SK-N-SH treated with all-trans-retinoic acid at 6 μM for 48 hours (cell line): ENCODE measurements around the gene MSH5.

ENCODE experiments used
- ATAC-seq: fragments of 200-7000 bp; cut with Tn5 transposase; 3 replicates; pipeline ENCODE4 v1.9.1; 2020; ENCODE audit warnings: mild to moderate bottlenecking, moderate library complexity
- ARNTL ChIP-seq: fragments of 450-650 bp; formaldehyde crosslinking; IDR thresholded peaks from 2 replicates; pipeline ENCODE4 v1.5.0; 2020; ENCODE audit warnings: low read depth, mild to moderate bottlenecking, moderate library complexity, borderline replicate concordance
- BACH2 ChIP-seq: fragments of 250-450 bp; sonication (Bioruptor Pico); IDR thresholded peaks from 2 replicates; pipeline ENCODE4 v1.9.0; 2021; ENCODE audit warnings: mild to moderate bottlenecking, borderline replicate concordance
- CREB5 ChIP-seq: fragments of 250-450 bp; sonication (Bioruptor Pico); IDR thresholded peaks from 2 replicates; pipeline ENCODE4 v1.5.1; 2020; ENCODE audit warnings: low read depth, mild to moderate bottlenecking, moderate library complexity
- CSDC2 ChIP-seq: fragments of 250-450 bp; sonication (Bioruptor Pico); IDR thresholded peaks from 2 replicates; pipeline ENCODE4 v1.5.0; 2020; ENCODE audit warnings: mild to moderate bottlenecking, moderate library complexity
- ESRRG ChIP-seq: fragments of 250-450 bp; sonication (Bioruptor Pico); IDR thresholded peaks from 2 replicates; pipeline ENCODE4 v1.6.1; 2021; ENCODE audit warnings: mild to moderate bottlenecking
- GLIS3 ChIP-seq: fragments of 250-450 bp; sonication (Bioruptor Pico); IDR thresholded peaks from 2 replicates; pipeline ENCODE4 v1.5.0; 2020; ENCODE audit warnings: mild to moderate bottlenecking, moderate library complexity
- ISL1 ChIP-seq: fragments of 250-450 bp; sonication (Bioruptor Pico); IDR thresholded peaks from 2 replicates; pipeline ENCODE4 v2.1.2; 2022; ENCODE audit warnings: mild to moderate bottlenecking, moderate library complexity
- OSR1 ChIP-seq: fragments of 250-450 bp; sonication (Bioruptor Pico); IDR thresholded peaks from 2 replicates; pipeline ENCODE4 v1.8.0; 2022; ENCODE audit warnings: moderate library complexity, mild to moderate bottlenecking, inconsistent platforms
- PPARA ChIP-seq: fragments of 250-450 bp; sonication (Bioruptor Pico); IDR thresholded peaks from 2 replicates; pipeline ENCODE4 v1.5.0; 2020; ENCODE audit warnings: mild to moderate bottlenecking, borderline replicate concordance
- RARB ChIP-seq: fragments of 250-450 bp; sonication (Bioruptor Pico); IDR thresholded peaks from 2 replicates; pipeline ENCODE4 v1.8.0; 2021; ENCODE audit warnings: mild to moderate bottlenecking, moderate library complexity
- SNAI2 ChIP-seq: fragments of 250-450 bp; sonication (Bioruptor Pico); IDR thresholded peaks from 2 replicates; pipeline ENCODE4 v1.5.0; 2020; ENCODE audit warnings: mild to moderate bottlenecking, moderate library complexity
- TCF4 ChIP-seq: fragments of 250-450 bp; sonication (Bioruptor Pico); IDR thresholded peaks from 2 replicates; pipeline ENCODE4 v1.8.0; 2021; ENCODE audit warnings: mild to moderate bottlenecking, moderate library complexity, borderline replicate concordance
- TOX ChIP-seq: fragments of 250-450 bp; sonication (Bioruptor Pico); IDR thresholded peaks from 2 replicates; pipeline ENCODE4 v1.8.0; 2021; ENCODE audit warnings: mild to moderate bottlenecking, moderate library complexity, borderline replicate concordance
- ZC3H10 ChIP-seq: fragments of 250-450 bp; sonication (Bioruptor Pico); IDR thresholded peaks from 2 replicates; pipeline ENCODE4 v1.5.1; 2021; ENCODE audit warnings: mild to moderate bottlenecking, moderate library complexity
- ZFP3 ChIP-seq: fragments of 250-450 bp; sonication (Bioruptor Pico); IDR thresholded peaks from 2 replicates; pipeline ENCODE4 v1.5.0; 2020; ENCODE audit warnings: mild to moderate bottlenecking, moderate library complexity
- ZFP30 ChIP-seq: fragments of 450-650 bp; formaldehyde crosslinking; IDR thresholded peaks from 2 replicates; pipeline ENCODE4 v1.5.0; 2022; ENCODE audit warnings: mild to moderate bottlenecking, moderate library complexity
- ZNF565 ChIP-seq: fragments of 450-650 bp; formaldehyde crosslinking; conservative IDR thresholded peaks from 2 replicates; pipeline ENCODE4 v1.5.0; 2020; ENCODE audit warnings: low read depth, mild to moderate bottlenecking, moderate library complexity
- ZNF8 ChIP-seq: fragments of 450-650 bp; formaldehyde crosslinking; IDR thresholded peaks from 2 replicates; pipeline ENCODE4 v1.5.0; 2020; ENCODE audit warnings: mild to moderate bottlenecking, moderate library complexity
- TF ChIP-seq, protein P1 (sequence below): fragments of 250-450 bp; sonication (Bioruptor Pico); IDR thresholded peaks from 2 replicates; pipeline ENCODE4 v1.8.0; 2021; ENCODE audit warnings: low read depth, mild to moderate bottlenecking, moderate library complexity, borderline replicate concordance
- TF ChIP-seq, protein P2 (sequence below): fragments of 250-450 bp; sonication (Bioruptor Pico); IDR thresholded peaks from 2 replicates; pipeline ENCODE4 v1.5.1; 2021; ENCODE audit warnings: mild to moderate bottlenecking, moderate library complexity

Gene MSH5

DNA sequence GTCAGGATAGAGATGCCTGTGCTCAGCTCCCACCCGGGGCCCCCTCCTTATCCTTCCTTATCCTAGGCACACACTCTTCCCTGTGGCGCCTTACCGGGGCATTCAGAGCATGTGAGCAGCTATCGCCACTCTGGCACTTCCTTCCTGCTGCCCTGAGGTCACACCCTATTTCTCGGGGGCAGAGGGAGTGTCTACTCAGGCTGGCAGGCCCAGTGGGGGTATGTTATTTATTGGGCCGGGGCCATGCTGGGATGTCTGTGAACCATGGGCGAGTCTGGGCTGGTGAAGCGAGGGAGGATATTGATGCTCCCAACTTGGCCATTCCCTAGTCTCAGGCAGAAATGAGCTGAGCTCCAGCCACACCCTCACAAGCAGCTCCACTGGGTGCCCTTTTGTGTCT, 28.6 kb upstream of the MSH5 start (continued):
- TF ChIP-seq ZNF565 (CRISPR knock-in tag), result no peak
- no peak for TF ChIP-seq ARNTL (CRISPR knock-in tag)

DNA sequence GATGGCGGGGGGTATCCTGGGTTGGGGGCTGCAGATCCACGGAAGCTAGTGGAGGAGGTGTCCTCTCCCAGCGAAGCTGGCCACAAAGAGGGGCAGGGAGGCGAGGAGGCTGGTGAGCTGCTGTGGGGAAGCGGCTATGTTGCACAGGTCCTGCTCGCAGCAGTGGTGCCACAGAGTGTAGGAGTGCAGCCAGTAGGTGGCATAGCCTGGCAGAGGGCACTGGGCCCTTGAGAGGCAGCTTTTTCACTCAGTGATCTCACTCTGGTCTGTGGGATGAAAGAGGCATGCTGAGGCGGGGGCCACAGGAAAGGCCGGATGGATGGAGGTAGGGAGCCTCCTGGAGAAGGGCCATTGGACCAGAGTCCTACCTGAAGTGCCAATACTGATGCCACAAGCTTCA, 27.5 kb upstream of the MSH5 start:
- peak; percentile 77 for ATAC-seq

GRCh38 chr6:31713465-31713864, 26.3 kb upstream of the MSH5 start:
- no peak for TF ChIP-seq CSDC2 (CRISPR knock-in tag)
- TF ChIP-seq PPARA, result no peak
- ATAC-seq, result no peak

More for the DNA sequence above, 27.5 kb upstream of the MSH5 start:
- TF ChIP-seq ZC3H10 (CRISPR knock-in tag), result no peak
- TF ChIP-seq, protein P1, sequence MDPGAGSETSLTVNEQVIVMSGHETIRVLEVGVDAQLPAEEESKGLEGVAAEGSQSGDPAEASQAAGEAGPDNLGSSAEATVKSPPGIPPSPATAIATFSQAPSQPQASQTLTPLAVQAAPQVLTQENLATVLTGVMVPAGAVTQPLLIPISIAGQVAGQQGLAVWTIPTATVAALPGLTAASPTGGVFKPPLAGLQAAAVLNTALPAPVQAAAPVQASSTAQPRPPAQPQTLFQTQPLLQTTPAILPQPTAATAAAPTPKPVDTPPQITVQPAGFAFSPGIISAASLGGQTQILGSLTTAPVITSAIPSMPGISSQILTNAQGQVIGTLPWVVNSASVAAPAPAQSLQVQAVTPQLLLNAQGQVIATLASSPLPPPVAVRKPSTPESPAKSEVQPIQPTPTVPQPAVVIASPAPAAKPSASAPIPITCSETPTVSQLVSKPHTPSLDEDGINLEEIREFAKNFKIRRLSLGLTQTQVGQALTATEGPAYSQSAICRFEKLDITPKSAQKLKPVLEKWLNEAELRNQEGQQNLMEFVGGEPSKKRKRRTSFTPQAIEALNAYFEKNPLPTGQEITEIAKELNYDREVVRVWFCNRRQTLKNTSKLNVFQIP (CRISPR knock-in tag), result no peak
- no peak for TF ChIP-seq ZFP3 (CRISPR knock-in tag)
- TF ChIP-seq TOX (CRISPR knock-in tag), result no peak
- no peak for TF ChIP-seq GLIS3
- TF ChIP-seq CREB5 (CRISPR knock-in tag), result no peak

DNA sequence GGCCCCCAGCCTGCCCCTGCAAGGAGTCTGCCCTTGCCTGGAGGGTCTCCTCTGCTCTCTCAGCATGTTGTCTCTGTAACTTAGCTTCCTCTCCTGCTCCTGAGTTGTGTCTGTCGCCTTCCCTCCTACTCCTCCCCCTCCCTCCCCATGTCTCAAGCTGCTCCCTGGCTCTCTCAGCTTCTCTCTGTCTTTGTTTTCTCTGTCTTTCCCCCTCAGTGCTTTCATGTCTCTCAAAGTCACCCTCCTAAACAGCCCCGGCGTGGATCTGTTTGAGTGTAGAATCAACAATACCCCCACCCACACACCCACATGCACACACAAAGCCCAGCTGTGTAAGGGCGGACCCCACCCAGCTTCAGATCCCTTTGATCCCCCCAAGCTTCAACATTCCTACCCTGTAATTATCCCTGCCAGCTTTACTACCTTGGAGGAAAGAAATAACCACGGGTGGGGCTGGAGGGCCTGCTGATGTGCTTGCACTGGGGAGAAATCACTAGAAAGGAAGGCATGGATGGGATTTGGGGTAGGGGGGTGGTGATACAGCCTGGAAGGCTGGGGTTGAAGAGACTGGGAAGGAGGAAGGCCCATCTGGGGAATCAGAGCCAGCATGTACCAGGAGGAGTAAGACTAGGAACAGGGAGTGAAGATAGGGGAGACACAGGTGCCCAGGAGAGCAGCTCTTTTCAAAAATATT, 25.7 kb upstream of the MSH5 start:
- TF ChIP-seq TCF4 (CRISPR knock-in tag) (no peak), BACH2 (CRISPR knock-in tag) (no peak), PPARA (no peak), SNAI2 (CRISPR knock-in tag) (no peak), TOX (CRISPR knock-in tag) (no peak), ZNF8 (CRISPR knock-in tag) (no peak), GLIS3 (no peak), OSR1 (no peak), ISL1 (CRISPR knock-in tag) (no peak), CSDC2 (CRISPR knock-in tag) (no peak), ESRRG (CRISPR knock-in tag) (no peak), RARB (CRISPR knock-in tag) (no peak), ZFP30 (no peak), ZNF565 (CRISPR knock-in tag) (no peak), CREB5 (CRISPR knock-in tag) (no peak), ZFP3 (CRISPR knock-in tag) (no peak), ARNTL (CRISPR knock-in tag) (no peak)
- TF ChIP-seq, protein P2, sequence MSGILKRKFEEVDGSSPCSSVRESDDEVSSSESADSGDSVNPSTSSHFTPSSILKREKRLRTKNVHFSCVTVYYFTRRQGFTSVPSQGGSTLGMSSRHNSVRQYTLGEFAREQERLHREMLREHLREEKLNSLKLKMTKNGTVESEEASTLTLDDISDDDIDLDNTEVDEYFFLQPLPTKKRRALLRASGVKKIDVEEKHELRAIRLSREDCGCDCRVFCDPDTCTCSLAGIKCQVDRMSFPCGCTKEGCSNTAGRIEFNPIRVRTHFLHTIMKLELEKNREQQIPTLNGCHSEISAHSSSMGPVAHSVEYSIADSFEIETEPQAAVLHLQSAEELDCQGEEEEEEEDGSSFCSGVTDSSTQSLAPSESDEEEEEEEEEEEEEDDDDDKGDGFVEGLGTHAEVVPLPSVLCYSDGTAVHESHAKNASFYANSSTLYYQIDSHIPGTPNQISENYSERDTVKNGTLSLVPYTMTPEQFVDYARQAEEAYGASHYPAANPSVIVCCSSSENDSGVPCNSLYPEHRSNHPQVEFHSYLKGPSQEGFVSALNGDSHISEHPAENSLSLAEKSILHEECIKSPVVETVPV, result no peak
- TF ChIP-seq, all 23 proteins: peak for 0
- ATAC-seq, result no peak

- TF ChIP-seq ZFP30, result no peak
- no peak for TF ChIP-seq PPARA
- TF ChIP-seq BACH2 (CRISPR knock-in tag), result no peak
- no peak for TF ChIP-seq CREB5 (CRISPR knock-in tag)
- no peak for TF ChIP-seq ARNTL (CRISPR knock-in tag)
- ATAC-seq, result no peak
These were observed 24.5 kb upstream of the MSH5 start, which contains the start of gene LY6G6D for GRCh38 chr6:31715022-31715958. Gene LY6G6D (plus strand): TSS chr6:31715348. CDS start chr6:31715356, 8 bp downstream.
